NCI-H2029 (cell line): Measurements from ENCODE around the gene RANBP17.

ENCODE experiments used
- DNase-seq: peaks from one replicate; lab custom pipeline; 2025; lab: John Stamatoyannopoulos, UW

Gene RANBP17

DNA sequence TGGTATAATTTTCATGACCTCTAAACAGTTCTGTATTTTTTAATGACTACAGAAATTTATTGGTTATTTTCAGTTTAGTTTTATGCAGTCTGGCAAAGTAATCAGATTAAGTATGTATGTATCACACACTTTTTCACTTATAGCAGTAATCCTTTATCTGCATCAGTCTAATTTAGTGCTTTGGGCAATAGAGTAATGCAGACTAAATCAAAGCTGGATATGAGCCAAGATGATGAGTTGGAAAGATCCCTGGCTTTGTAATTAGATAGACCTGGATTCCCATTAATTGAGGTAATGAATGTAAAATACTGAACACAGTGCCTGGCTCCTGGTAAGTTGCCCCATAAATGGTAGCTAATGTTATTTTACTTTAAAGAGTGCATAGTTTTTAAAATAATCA, 231.8 kb downstream of the RANBP17 start:
- DNase-seq, result no peak

DNA sequence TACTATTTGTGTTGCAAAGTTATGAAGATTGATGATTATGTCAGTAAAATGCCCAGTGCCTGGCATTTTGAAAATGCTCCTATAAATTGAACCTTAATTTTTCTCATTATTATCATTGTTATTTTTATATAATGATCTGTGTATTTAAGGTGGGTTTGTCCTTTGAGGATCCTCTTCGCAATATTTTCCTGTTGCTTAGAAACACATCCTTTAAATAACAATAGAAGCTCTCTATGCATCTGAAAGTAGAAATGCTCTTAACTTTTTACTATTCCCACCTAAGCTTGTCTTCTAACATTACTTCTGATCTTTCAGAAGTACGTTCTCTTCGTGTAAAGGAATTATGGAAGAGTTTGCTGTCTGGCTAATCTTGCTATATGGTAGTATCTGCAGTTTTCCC, 232.5 kb downstream of the RANBP17 start:
- no peak for DNase-seq

DNA sequence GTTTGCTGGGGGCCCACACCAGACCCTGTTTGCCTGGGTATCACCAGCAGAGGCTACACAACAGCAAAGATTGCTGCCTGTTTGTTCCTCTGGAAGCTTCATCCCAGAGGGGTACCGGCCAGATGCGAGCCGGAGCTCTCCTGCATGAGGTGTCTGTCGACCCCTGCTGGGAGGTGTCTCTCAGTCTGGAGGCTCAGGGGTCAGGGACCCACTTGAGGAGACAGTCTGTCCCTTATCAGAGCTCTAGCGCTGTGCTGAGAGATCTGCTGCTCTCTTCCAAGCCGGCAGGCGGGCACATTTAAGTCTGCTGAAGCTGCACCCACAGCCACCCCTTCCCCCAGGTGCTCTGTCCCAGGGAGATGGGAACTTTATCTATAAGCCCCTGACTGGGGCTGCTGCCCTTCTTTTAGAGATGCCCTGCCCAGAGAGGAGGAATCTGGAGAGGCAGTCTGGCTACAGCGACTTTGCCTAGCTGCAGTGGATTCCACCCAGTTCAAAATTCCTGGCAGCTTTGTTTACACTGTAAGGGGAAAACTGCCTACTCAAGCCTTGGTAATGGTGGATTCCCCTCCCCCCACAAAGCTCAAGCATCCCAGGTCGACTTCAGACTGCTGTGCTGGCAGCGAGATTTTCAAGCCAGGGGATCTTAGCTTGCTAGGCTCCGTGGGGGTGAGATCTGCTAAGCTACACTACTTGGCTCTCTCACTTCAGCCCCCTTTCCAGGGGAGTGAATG, 241.2 kb downstream of the RANBP17 start:
- no peak for DNase-seq

DNA sequence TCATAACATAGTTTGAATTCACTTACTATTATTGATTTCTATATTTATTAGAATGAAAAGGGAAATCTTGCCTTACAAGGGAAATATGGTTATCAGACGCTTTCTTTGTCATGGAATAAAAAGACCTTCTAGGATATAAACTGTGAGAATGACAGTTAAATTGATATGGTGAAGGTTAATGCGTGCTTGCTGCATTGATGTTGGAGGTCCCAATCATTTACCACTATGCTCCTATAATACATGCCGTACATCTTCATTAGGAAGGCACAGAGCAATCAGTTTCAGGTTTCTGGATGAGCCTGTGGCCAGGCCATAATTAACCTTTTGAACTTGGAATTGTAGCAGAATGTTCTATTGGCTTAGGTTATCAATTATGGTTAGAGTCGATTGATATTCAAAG, 245.9 kb downstream of the RANBP17 start:
- DNase-seq, result no peak

DNA sequence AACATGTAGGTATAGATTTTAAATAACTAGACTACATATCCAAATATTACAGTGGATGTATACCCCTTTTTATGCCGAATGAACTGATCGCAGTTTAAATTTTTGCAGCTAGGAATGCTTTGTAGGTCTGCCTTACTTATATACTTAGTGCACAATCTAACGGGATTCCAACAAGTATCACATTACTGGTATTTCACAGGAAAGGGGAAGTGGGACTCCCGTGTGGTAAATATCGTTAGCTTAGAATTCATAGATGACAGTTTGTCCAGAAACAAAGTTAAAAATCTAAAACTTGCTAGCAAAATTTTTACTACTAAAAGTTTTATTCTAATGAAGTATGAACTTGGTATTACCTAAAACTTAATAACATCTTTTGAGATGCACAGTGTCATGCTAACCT, 253.7 kb downstream of the RANBP17 start:
- no peak for DNase-seq

DNA sequence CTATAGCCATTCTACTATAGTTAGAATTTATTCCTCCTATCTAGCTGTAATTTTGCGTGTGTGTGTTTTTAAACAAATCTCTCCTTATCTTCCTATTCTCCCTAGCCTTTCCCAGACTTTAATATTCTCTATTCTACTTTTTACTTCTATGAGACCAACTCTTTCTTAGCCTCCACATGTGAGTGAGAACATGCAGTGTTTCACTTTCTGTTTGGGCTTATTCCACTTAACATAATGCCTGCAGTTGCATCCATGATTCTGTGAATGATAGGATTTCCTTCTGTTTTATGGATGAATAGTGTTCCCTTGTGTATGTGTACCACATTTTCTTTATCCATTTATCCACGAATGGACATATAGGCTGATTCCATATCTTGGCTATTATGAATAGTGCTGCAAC, 254.9 kb downstream of the RANBP17 start:
- no peak for DNase-seq

DNA sequence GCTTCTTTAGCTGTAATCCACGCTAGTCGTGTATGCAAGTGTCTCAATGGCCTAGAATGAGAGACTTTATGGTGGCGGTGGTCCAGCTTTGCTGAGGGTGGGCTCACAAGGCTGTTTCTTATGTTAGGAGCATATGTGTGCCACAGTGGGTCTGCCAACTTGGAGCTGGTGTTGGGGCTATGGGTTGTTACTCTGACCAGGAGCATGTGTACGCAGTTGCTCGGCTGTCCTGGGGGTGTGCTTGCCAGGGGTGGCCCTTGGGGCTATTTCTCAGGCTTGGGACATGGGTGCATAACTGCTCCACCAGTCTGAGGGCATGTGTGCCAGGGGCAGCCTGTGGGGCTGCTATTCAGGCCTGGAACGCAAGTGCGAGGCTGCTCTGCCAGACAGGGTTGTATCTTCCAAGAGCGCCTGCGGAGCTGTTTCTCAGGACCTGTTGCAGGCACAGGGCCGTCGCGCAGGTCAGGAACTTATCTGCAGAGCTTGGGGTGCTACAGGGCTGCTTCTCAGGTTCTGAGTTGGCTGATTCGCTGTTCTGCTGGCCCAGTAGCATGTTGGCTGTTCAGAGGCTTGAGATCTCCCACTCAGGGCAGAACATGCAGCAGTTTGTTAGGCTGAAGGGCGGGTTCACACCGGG, 259.3 kb downstream of the RANBP17 start:
- no peak for DNase-seq

DNA sequence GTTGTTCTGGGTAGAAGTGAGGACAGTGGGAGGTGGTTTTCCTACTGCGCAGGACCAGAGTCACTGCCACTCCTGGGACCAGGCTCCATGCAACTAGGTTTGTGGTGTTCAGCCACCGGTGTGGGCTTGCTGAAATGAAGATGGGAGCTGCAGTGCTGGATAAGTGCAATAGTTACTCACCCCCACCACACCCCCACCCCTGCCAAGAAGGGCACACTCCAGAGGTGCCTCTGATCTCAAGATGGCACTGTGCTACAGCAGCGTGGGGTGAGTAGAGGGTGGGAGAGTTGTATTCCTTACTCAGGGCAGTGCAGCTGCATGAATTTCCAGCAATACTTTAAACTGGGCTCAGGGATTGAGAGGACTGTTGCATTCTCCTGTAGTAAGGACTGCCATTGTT, 259.8 kb downstream of the RANBP17 start:
- no peak for DNase-seq

DNA sequence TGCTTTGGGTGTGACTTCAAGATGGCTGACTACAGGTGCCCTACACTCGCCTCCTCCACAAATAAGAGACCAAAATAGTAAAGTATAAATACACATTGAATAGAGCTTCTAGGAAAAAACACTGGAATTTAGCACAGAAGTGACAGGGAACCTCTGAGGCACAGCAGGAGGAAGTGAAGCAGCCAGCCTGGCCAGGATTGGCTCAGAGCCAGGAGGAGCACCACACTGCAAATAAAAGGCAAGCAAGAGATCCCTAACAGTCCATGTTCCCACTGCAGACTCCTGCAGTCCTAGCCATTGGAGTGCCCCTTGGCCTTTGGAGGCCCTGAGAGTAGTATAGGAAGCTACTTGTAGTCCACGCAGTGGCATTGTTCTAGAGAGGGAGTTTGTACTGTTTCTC, 260.6 kb downstream of the RANBP17 start:
- DNase-seq, result peak; percentile 19

DNA sequence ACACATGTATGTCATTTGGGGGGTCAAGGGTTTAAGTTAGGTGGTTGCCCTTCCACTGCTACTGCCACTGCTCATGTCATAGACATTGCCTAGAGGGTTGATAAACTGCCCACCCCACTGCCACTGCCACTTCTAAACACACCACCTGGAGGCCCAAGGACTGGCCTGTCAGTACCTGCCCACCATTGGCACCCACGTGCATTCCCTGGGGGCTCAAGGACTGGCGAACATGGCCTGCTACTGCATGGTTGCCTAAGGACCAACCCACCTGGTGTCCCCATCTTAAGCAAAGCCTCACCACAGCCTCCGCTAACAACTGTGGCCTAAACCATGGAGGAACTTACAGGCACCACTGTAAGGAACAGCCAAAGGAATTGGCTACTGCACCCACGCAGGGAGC, 261.6 kb downstream of the RANBP17 start:
- DNase-seq, result no peak

DNA sequence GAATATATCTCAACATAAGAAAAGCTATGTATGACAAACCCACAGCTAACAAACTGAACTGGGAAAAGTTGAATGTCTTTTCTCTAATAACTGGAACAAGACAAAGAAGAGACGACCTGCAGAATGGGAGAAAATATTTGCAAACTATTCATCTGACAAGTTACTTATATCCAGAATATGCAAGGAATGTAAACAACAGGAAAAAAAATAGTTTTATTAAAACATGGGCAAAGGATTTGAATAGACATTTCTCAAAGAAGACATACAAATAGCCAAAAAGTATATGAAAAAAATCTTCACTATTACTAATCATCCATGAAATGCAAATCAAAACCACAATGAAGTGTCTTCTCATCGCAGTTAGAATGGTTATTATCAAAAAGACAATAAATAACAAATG, 265.5 kb downstream of the RANBP17 start:
- DNase-seq, result no peak

DNA sequence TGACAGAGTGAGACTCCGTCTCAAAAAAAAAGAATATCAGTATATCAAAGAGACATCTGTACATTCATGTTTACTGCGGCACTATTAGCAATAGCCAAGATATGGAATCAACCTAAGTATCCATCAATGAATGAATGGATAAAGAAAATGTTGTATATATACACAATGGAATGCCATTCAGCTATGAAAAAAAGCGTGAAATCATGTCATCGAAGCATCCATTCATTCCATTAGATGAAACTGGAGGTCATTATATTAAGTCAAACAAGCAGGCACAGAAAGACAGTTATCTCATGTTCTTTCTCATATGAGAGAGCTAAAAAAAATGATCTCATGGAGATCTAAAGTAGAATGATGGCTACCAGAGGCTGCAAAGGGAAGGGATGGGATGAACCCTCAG, 266.3 kb downstream of the RANBP17 start:
- DNase-seq, result no peak

DNA sequence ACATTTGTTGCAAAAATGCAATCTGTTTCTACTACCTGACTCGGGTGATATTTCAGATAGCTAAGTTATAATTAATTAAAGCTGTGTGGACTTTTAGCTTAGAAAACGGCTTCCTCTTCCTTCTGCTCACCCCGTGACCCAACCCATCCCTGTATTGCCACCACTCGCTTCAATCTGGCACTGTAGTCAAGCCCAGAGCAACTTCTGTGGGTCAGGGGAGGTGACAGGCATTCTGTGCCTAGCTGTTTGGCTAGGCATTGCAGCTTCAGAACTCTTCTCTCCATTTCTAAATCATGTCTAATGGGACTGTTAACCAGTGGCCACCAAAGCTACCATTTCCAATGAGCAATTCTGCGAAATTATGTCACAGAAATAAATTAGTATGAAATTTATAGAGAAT, 267.5 kb downstream of the RANBP17 start:
- DNase-seq, result no peak

DNA sequence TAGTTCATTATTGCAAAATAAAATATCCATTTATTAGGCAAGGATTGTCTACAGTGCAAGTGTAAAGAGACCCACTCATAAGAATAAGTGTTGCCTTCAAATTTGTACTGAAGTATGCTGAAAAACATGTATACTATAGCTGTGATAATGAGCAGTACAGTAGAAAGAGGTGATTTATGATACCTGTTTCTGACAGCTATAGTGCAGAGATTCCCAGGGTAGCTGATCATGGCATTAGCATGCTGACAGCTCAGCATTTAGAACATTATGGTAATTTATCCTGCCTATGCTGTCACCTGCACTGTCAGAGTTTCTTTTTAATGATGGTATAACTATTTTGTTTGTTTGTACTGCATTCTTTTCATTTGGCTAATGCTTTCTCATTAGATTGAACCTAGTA, 269.7 kb downstream of the RANBP17 start:
- DNase-seq, result no peak

DNA sequence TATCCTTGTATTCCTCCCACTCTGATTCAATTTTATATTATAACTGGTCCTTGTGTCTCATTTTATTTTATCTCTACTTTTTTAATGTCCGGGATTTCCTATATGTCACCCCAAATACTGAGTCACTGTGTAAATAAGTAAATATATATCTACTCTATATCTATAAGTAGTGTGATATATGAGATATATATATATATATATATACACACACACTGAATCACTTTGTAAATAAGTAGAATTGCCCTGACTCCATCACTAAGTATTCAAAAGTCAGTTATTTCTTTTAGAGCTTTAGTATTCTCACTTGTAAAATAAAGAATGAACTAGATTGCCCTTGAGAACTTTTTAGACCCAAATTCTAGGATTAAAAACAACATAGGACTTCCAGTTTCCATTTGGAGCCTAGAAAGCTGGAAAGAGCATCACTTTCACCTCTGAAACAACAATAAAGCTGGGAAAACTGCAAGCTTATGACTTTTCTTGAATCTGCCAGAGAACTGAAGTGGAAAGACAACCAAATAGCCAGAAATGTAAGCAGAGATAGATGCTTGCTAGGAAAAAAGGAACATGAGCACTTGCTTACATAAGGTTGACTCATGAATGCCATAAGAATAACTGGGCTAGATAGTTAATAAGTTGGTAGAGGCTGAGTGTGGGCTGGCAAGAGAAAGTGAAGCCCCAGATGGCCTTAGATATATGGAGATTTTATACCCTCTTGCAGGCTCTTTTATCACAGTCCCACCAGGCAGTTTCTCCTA, 276.1 kb downstream of the RANBP17 start:
- no peak for DNase-seq

DNA sequence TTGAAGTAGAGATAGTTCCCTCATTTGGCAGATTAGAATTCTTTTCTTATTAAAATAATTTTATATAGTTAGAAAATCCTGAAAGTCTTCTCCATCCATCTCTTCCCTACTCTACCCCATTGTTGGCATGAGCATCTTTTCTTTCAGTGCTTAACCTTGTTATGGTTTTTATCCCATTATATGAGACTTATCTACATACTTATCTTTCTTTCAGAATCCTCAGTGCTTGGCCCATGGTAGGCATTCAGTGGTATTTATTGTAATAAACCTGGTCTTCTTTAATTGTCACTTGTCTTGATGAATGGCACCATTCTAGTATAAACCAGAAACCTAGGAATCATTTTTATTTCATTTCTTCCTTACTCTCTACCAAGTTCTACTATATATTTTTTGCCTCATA, 277.4 kb downstream of the RANBP17 start:
- no peak for DNase-seq

DNA sequence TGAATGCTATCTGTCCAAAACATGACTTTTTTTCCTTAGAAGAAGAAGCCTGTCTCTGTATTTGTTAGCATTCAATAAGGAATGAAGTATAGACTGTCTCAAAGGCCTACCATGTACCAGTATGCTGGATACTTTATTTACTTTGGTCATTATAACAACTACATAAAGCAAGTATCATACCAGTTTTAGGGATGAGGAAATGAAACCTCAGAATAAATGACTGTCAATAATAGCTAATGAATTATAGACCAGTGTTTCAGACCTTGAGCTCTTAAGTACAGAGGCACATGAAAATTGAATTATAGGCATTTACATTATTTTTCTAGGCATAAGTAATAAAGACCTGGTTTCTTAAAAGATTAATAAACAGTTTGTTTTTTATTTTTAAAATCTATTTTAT, 280.8 kb downstream of the RANBP17 start:
- no peak for DNase-seq

DNA sequence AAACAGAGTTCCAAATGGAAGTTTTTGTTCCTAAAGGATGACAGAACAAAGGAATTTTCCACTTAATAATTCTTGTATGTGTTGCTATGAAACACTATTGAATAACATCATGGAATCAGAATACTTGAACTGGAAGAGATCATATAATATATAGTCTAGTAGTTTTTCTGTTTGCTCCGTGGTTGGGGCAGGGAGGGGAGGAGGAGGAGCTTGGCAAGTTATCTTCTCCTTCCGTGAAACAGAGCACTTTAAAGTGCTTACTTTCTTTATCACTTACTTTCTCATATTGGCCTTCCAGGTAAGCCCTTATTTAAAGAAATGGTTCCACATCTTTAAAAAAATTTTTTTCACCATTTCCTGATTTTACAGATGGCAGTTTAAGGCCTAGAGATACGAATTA, 281.4 kb downstream of the RANBP17 start:
- no peak for DNase-seq

DNA sequence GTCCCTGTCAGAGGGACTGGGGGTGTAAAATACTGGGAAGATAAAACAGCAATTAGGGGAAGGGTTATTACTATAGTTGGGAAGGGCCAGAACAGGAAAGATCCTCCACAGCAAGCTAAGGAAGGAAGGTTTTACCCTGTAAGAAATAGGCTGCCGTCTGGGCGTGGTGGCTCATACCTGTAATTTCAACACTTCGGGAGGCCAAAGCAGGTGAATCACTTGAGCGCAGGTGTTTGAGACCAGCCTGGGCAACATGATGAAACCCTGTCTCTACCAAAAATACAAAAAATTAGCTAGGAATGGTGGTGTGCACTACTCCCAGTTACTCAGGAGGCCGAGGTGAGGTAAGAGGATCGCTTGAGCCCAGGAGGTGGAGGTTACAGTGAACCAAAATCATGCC, 282.1 kb downstream of the RANBP17 start:
- no peak for DNase-seq

DNA sequence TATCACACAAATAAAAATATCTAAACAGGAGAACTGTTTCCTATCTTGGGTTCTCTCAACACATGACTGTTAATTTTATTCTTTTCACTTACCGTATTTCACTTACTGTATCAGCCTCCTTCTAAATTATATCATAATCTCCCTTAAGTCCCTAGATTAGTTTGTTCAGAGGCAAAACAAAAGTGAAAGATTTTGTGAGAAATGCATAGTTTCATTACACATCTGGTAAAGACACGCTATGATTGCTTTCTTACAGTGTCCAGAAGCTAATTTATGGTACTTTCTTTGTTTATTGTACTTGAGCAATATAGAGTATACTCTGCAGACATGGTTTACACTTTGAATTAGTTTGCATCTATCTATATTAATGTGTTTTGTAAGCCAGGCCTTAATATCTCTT, 287.5 kb downstream of the RANBP17 start:
- DNase-seq, result no peak

DNA sequence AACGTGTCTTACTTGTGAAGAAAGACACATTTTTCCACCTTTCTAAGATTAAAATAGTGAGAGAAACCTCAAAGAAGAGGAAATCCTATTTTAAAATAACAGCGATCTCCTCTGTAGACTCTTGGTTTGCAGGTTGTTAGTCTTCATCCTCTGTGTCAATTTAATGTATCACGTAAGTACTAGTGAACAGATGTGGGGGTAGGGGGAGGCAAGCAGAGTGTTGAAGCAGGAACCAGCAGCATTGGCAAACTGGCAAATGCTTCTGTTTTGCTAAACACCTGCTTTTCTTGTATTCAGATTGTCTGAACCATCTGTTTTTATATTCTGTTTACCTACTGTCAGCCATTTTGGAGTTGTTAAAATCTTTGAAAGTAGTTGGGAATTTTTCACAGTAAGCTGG, 288.0 kb downstream of the RANBP17 start:
- no peak for DNase-seq

DNA sequence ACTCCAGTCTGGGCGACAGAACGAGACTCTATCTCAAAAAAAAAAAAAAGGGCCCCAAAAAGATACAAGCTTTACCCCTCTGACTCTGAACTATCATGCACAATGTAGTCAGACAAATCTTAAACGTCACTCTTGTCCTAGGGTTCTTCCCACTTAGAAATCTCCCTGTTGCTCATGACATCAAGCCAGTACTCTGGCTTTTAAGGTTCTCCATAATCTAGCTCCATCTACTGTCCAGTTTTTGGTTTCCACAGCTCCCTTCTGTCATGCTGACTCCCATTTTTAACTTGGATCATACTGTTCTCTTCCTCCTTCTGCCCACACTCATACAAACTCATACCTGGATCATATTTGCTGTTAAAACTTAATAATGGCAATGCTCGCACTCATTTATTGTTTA, 290.6 kb downstream of the RANBP17 start:
- DNase-seq, result no peak

DNA sequence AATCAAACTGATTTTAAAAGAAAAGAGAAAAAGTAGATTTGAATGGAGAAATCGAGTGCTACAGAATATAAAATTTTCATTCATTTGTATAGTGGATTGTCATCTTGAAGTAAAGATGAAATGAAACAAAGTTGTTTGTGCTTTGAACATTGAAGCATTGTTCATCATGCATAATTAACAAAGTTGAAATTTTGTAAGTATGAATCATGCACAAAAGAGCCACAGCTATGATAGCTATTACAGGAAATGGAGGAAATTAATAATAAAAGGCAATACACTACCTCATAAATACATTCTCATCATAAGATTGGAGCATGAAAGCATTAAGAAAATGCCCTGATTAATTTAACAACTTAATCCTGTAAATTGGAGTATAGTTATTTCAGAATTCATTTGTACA, 293.8 kb downstream of the RANBP17 start:
- no peak for DNase-seq
